G401 (cell line): ENCODE measurements around the gene PTPRK. TPM values are rescaled to one million over a fixed set of nuclear protein-coding genes. Genes with fewer than 3 reads are reported as not detected.

Experiments
- DNase-seq: peaks from one replicate; pipeline ENCODE4 v3.0.0-alpha.2; 2015; ENCODE audit warnings: low spot score
- in situ Hi-C: cut with HindIII; loops from 2 replicates; pipeline ENCODE4 v1.10.0; 2016; ENCODE audit warnings: low sequenced_read_pairs, mixed read lengths
- total RNA-seq: library from RNA; depleted of rRNA; stranded (reverse); fragments of >200 nt; shearing (Covaris generic); gene quantifications from 2 replicates; pipeline ENCODE4 v1.2.3, GENCODE V29; 2014; rRNA removed

The PTPRK gene
- not detected in 2 replicates for total RNA-seq

GRCh38 chr6:128520436-128521281 is at the start of gene PTPRK:
TSS of gene PTPRK (minus strand) at chr6:128520599. CDS start at chr6:128520358, 241 bp downstream.
- peak; percentile 35 for DNase-seq
- in situ Hi-C loops: no loop called here

GRCh38 chr6:128567029-128567428 is 46.6 kb upstream of the PTPRK start:
- in situ Hi-C loops: no loop called here
- no peak for DNase-seq

GRCh38 chr6:128560966-128561365 is 40.6 kb upstream of the PTPRK start:
- in situ Hi-C loops: no loop called here
- DNase-seq: no peak

- in situ Hi-C loops: no loop called here
- no peak for DNase-seq
Measured at GRCh38 chr6:128558924-128559323, 38.5 kb upstream of the PTPRK start.

- in situ Hi-C loops: no loop called here
- DNase-seq: no peak
Measured at GRCh38 chr6:128558021-128558420, 37.6 kb upstream of the PTPRK start.

GRCh38 chr6:128557081-128557480 is 36.7 kb upstream of the PTPRK start:
- in situ Hi-C loops: no loop called here
- no peak for DNase-seq

- in situ Hi-C loops: no loop called here
- no peak for DNase-seq
Measured at GRCh38 chr6:128554302-128554701, 33.9 kb upstream of the PTPRK start.

GRCh38 chr6:128541261-128541660 is 20.9 kb upstream of the PTPRK start:
- no peak for DNase-seq
- in situ Hi-C loops: no loop called here

- no peak for DNase-seq
- in situ Hi-C loops: no loop called here
Measured at GRCh38 chr6:128538763-128539162, 18.4 kb upstream of the PTPRK start.

- in situ Hi-C loops: no loop called here
- no peak for DNase-seq
Measured at GRCh38 chr6:128532827-128533226, 12.4 kb upstream of the PTPRK start.

- in situ Hi-C loops: no loop called here
Measured at GRCh38 chr6:128532136-128532535, 11.7 kb upstream of the PTPRK start.

GRCh38 chr6:128531696-128532095 is 11.3 kb upstream of the PTPRK start:
- in situ Hi-C loops: no loop called here
- DNase-seq: no peak

More at GRCh38 chr6:128532136-128532535, 11.7 kb upstream of the PTPRK start:
- DNase-seq: no peak

- in situ Hi-C loops: no loop called here
- no peak for DNase-seq
Measured at GRCh38 chr6:128528241-128528640, 7.8 kb upstream of the PTPRK start.

GRCh38 chr6:128527375-128527774 is 7.0 kb upstream of the PTPRK start:
- in situ Hi-C loops: no loop called here
- DNase-seq: no peak

- in situ Hi-C loops: no loop called here
Measured at GRCh38 chr6:128526152-128526914, 5.9 kb upstream of the PTPRK start.

GRCh38 chr6:128525406-128525805 is 5.0 kb upstream of the PTPRK start:
- DNase-seq: no peak
- in situ Hi-C loops: no loop called here

More at GRCh38 chr6:128526152-128526914, 5.9 kb upstream of the PTPRK start:
- DNase-seq: no peak

GRCh38 chr6:128521282-128521632 is 858 bp upstream of the PTPRK start:
- in situ Hi-C loops: no loop called here
- DNase-seq: no peak

GRCh38 chr6:128519931-128520435 is 416 bp downstream of the PTPRK start:
- DNase-seq: no peak
- in situ Hi-C loops: no loop called here

- in situ Hi-C loops: no loop called here
- no peak for DNase-seq
Measured at GRCh38 chr6:128519132-128519930, 1.1 kb downstream of the PTPRK start.
